Measurements from ENCODE around the gene MC4R.

The MC4R gene

DNA sequence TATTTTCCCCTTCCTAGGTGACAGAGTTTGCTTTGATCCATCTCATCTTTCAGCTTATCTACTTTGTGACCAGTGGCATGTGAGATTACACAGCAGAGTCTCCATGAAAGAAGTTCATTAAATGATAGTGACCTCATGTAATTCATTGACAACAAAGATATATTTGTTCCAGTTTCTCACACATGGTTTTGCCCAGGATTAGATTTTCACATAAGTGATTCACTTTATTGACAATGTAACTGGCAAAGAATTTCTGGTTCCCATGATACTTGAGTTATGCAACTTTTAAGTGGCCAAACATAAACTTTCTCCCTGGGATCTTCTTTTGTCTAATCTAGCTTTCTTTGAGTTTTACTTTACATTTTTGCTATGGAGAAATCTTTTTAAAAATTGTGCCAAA is 50.0 kb downstream of the MC4R start:
- DNase-seq, result no peak
